DOHH2 (cell line): Measurements from ENCODE around the gene TENT4A.

Source experiments
- EZH2phosphoT487 ChIP-seq: fragments of 200-600 bp; sonication (generic); IDR thresholded peaks from 2 replicates; pipeline ENCODE4 v1.6.1; 2017; ENCODE audit warnings: borderline replicate concordance, mild to moderate bottlenecking, antibody characterized with exemption, low read length, moderate library complexity, mixed read lengths
- TF ChIP-seq, protein P1 (sequence below): fragments of 200-600 bp; sonication (generic); IDR thresholded peaks from one replicate; pipeline ENCODE4 v1.5.1; 2014; ENCODE audit warnings: antibody characterized with exemption, mild to moderate bottlenecking, low read depth, low read length; ENCODE audit not compliant: poor library complexity, severe bottlenecking

DNA sequence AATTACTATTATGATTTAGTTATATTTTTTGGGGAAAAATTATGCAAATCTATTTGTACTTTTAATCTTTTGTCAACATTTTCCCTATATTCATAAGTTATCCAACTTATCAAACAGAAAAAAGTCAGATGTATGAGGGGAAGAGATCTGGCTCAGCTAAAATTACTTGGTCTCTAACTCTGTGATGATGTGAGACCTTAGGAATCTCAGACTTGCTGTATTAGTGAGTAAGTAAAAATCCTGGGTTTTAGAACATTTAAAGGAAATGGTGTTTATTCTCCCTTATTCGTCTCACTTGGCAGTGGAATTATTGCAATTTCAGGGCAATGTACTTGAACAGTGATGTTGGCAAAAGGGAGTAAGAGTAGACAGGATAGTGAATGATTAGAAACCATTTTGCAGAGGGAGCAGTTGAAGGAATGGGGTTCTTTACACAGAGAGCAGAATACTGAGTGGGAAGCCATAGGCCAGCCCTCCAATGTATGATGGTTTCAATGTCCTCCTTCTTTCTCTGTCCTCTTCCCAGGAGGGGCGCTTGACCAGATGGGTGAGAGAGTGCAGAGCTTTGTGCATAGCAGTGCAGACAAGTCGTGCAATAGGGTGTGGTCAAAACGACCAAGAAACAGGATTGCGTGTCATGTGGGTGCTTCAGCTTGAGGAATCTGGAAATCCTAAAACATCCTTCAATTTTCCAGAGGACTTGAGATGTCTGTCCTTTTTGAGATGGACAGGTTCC lies 91.7 kb downstream of the TENT4A start:
- TF ChIP-seq, protein P1, sequence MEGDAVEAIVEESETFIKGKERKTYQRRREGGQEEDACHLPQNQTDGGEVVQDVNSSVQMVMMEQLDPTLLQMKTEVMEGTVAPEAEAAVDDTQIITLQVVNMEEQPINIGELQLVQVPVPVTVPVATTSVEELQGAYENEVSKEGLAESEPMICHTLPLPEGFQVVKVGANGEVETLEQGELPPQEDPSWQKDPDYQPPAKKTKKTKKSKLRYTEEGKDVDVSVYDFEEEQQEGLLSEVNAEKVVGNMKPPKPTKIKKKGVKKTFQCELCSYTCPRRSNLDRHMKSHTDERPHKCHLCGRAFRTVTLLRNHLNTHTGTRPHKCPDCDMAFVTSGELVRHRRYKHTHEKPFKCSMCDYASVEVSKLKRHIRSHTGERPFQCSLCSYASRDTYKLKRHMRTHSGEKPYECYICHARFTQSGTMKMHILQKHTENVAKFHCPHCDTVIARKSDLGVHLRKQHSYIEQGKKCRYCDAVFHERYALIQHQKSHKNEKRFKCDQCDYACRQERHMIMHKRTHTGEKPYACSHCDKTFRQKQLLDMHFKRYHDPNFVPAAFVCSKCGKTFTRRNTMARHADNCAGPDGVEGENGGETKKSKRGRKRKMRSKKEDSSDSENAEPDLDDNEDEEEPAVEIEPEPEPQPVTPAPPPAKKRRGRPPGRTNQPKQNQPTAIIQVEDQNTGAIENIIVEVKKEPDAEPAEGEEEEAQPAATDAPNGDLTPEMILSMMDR: no peak
- no peak for TF ChIP-seq EZH2phosphoT487
